ENCODE measurements around the gene PIGQ.
A peak's percentile ranks its signal among the peaks of the same experiment; 100 is the strongest.

GRCh38 chr16:546909-547770 lies 22.6 kb upstream of the PIGQ start:
- peak in 3 of 4 experiments; percentile 48 to 66 (median 52) for TF ChIP-seq CTCF (IDR thresholded peaks at IDR 0.05)
- no peak for TF ChIP-seq POLR2A (IDR thresholded peaks at IDR 0.05)
